GM12878 (cell line): ENCODE data around the gene CEACAM8. TPM values are rescaled to one million over a fixed set of nuclear protein-coding genes. Genes with fewer than 3 reads are reported as not detected.

Experiments used
- ATAC-seq: fragments of 200-7000 bp; cut with Tn5 transposase; 3 replicates; pipeline ENCODE4 v1.9.1; 2020; ENCODE audit warnings: mild to moderate bottlenecking, moderate library complexity
- BruUV-seq: library from RNA; stranded (reverse); fragments of 400-500 nt; replicated peaks from 2 replicates; lab custom pipeline; 2021; lab: Mats Ljungman, UMichigan
- CTCF ChIA-PET: fragments of 300-600 bp; sonication (Branson Sonifier 250); formaldehyde crosslinking; extraction: SDS; loops from one replicate; lab custom pipeline; 2021; ENCODE audit warnings: inconsistent platforms; lab: Yijun Ruan, JAX
- POLR2A ChIA-PET: fragments of 350-600 bp; formaldehyde crosslinking; extraction: SDS; loops from one replicate; lab custom pipeline; 2021; ENCODE audit warnings: inconsistent platforms; lab: Charles Lee
- RAD21 ChIA-PET: fragments of 300-600 bp; sonication (Branson Sonifier 250); formaldehyde crosslinking; loops from one replicate; lab custom pipeline; 2023; ENCODE audit warnings: antibody characterized with exemption; ENCODE audit not compliant: unreplicated experiment; lab: Charles Lee
- SMC1A ChIA-PET: fragments of 300-600 bp; sonication (Branson Sonifier 250); formaldehyde crosslinking; loops from one replicate; lab custom pipeline; 2023; ENCODE audit not compliant: unreplicated experiment, uncharacterized antibody; lab: Charles Lee
- DNase-seq: peaks from one replicate; pipeline ENCODE4 v3.0.0-alpha.2; 2011; ENCODE audit warnings: low read depth, low spot score
- FAIRE-seq: peaks from 3 replicates; lab custom pipeline; 2011; peaks lifted over from hg19 to GRCh38; lab: Jason Lieb, UNC
- H2AFZ ChIP-seq: 2 replicates; pipeline ENCODE4 v1.6.0; 2011; ENCODE audit warnings: low read depth, low read length, control low read depth; ENCODE audit not compliant: control insufficient read depth
- H3K27ac ChIP-seq: 2 replicates; pipeline ENCODE4 v1.5.1; 2011; ENCODE audit warnings: control low read depth; ENCODE audit not compliant: control insufficient read depth, insufficient read depth
- H3K27me3 ChIP-seq, 2 experiments: replicated peaks in 1 of 2; 2 replicates each; pipeline versions ENCODE4 v1.6.0 to v1.6.1; 2011; ENCODE audit warnings: low read length in 1 of 2; ENCODE audit not compliant: control insufficient read depth in 2 of 2, insufficient read depth in 2 of 2
- H3K36me3 ChIP-seq, 2 experiments: 2 replicates each; pipeline ENCODE4 v1.5.1; 2011; ENCODE audit warnings: low read length in 1 of 2; ENCODE audit not compliant: control insufficient read depth in 2 of 2, insufficient read depth in 2 of 2
- H3K4me1 ChIP-seq: 2 replicates; pipeline ENCODE4 v1.6.1; 2011; ENCODE audit warnings: mild to moderate bottlenecking, low read length, moderate library complexity, mixed read lengths; ENCODE audit not compliant: control insufficient read depth, insufficient read depth
- H3K4me2 ChIP-seq: 2 replicates; pipeline ENCODE4 v1.6.0; 2011; ENCODE audit warnings: control low read depth; ENCODE audit not compliant: control insufficient read depth, insufficient read depth
- H3K4me3 ChIP-seq: fragments of 200-600 bp; sonication (generic); 2 replicates; pipeline ENCODE4 v1.5.1; 2016
- H3K79me2 ChIP-seq: 2 replicates; pipeline ENCODE4 v1.6.0; 2011; ENCODE audit warnings: low read length; ENCODE audit not compliant: control insufficient read depth, insufficient read depth
- H3K9ac ChIP-seq: 2 replicates; pipeline ENCODE4 v1.8.0; 2011; ENCODE audit warnings: low read length, control low read depth, mixed read lengths; ENCODE audit not compliant: control insufficient read depth, insufficient read depth
- H3K9me3 ChIP-seq: replicated peaks from 3 replicates; pipeline ENCODE4 v1.5.1; 2011; ENCODE audit warnings: mild to moderate bottlenecking, low read length; ENCODE audit not compliant: control insufficient read depth, insufficient read depth
- H4K20me1 ChIP-seq: 2 replicates; pipeline ENCODE4 v1.6.0; 2011; ENCODE audit not compliant: control insufficient read depth, insufficient read depth
- E4F1 ChIP-seq: fragments of 450-650 bp; IDR thresholded peaks from 2 replicates; pipeline ENCODE4 v1.6.1; 2018; ENCODE audit warnings: borderline replicate concordance, mild to moderate bottlenecking; ENCODE audit not compliant: partially characterized antibody
- REST ChIP-seq: IDR thresholded peaks from 2 replicates; pipeline ENCODE4 v1.6.1; 2012; ENCODE audit warnings: mild to moderate bottlenecking, low read depth, low read length
- WGBS: methylation state at CpG from one replicate; pipeline ENCODE4 v1.1.6; 2016; ENCODE audit warnings: low lambda C conversion rate; ENCODE audit not compliant: insufficient replicate concordance, insufficient coverage; ENCODE audit errors: missing lambda C conversion rate; 5-methylcytosine and 5-hydroxymethylcytosine counted together
- in situ Hi-C: fragments of 300-500 bp; cut with MboI; formaldehyde crosslinking; loops from 9 replicates; pipeline ENCODE4 v1.14.3; 2018; ENCODE audit warnings: mixed read lengths
- intact Hi-C: fragments of 100-400 bp; cut with micrococcal nuclease; formaldehyde crosslinking; loops from one replicate; pipeline ENCODE4 v1.14.2; 2022; ENCODE audit not compliant: unreplicated experiment
- polyA plus RNA-seq, 11 experiments: library from polyadenylated mRNA; depleted of rRNA in 4 of 11; unstranded in 6 of 11; stranded (reverse) in 5 of 11; fragments of >200 nt; fragmentation: Nextera tagmentation in 4 of 11; fragmentation: Illumina TruSeq in 1 of 11; extraction: Ambion mirVana in 4 of 11; extraction: Trizol in 1 of 11; gene quantifications; 1 replicate in 1 of 11; 2 replicates in 10 of 11; pipeline versions ENCODE4 v1.2.1 to v1.2.3, GENCODE V29; 2011 to 2016; ENCODE audit warnings: inconsistent platforms in 2 of 11, missing spikeins in 2 of 11, low read depth in 1 of 11
- total RNA-seq, 4 experiments: library from RNA; depleted of rRNA in 3 of 4; stranded (reverse); fragments of >200 nt in 3 of 4; fragmentation: Illumina TruSeq in 1 of 4; extraction: Trizol in 1 of 4; gene quantifications; 2 replicates each; pipeline versions ENCODE4 v1.2.1 to v1.2.3, GENCODE V29; 2013 to 2021

CEACAM8 gene
- total and polyA plus RNA-seq, 10 of the 15 experiments (the other 5 are each of a cell fraction or from before 2014, with no cell fraction given), result 0.06 TPM; not detected in 9

GRCh38 chr19:42548552-42548951, 46.2 kb downstream of the CEACAM8 start:
- no TSS peak for BruUV-seq
- CTCF ChIA-PET, result no interaction called here
- 67% methylated on average over 3 of the region's 4 CpGs for WGBS
- ATAC-seq, result no peak
- intact Hi-C loops (no loop called here), in situ Hi-C loops (no loop called here)
- POLR2A ChIA-PET, result no interaction called here
- H3K9ac ChIP-seq, result no peak overlapping the region
- TF ChIP-seq REST (peak; percentile 55; the same call in 1 of the 2 replicates), E4F1 (no peak)
- H3K36me3 ChIP-seq, result no peaks in the 10 kb centered on the region
- H3K79me2 ChIP-seq, result no peaks in the 10 kb centered on the region
- no peaks in the 10 kb centered on the region for H4K20me1 ChIP-seq
- H3K27me3 ChIP-seq, result no peaks in the 10 kb centered on the region; a peak in 1 of 4 replicates
- SMC1A ChIA-PET, result no interaction called here
- H3K9me3 ChIP-seq, result peaks cover 2% of the 10 kb centered on the region; the same call in 1 of the 3 replicates
- no peak for FAIRE-seq
- H3K4me2 ChIP-seq, result no peak overlapping the region
- DNase-seq, result no peak
- H3K27ac ChIP-seq, result no peak overlapping the region
- H3K4me3 ChIP-seq, result no peak overlapping the region
- RAD21 ChIA-PET, result no interaction called here
- H3K4me1 ChIP-seq, result no peaks in the 10 kb centered on the region
- H2AFZ ChIP-seq, result no peak overlapping the region
